Activated CD4-positive, alpha-beta T cell treated with anti-CD3 and anti-CD28 coated beads, Interleukin-2, amount 50 U/mL, for 48 hours (primary cell): ENCODE measurements around the gene ANKIB1.
A peak's percentile ranks its signal among the peaks of the same experiment; 100 is the strongest.
"Not testable (repeated sequence)": the region's sequence is repeated elsewhere in the genome, so short reads cannot be mapped to it uniquely, and the experiment has no call there.

Experiments
- DNase-seq, 2 experiments: peaks; one replicate each; pipeline ENCODE4 v3.0.0-alpha.2; 2020

Gene ANKIB1

GRCh38 chr7:92245487-92246359, at the start of gene ANKIB1, which contains the start of gene KRIT1:
ANKIB1 (plus strand) TSS chr7:92245974; CDS start chr7:92294979, 49,005 bp downstream.
KRIT1 (minus strand) TSS chr7:92245914; CDS start chr7:92242135, 3,779 bp downstream.
- DNase-seq, result peak; percentile 87 to 89

- no peak for DNase-seq
These were observed 45.0 kb upstream of the ANKIB1 start for GRCh38 chr7:92200791-92201190.

- no peak for DNase-seq
These were observed 39.8 kb upstream of the ANKIB1 start for GRCh38 chr7:92205987-92206386.

- no peak for DNase-seq
These were observed 39.1 kb upstream of the ANKIB1 start for GRCh38 chr7:92206672-92207071.

GRCh38 chr7:92221766-92222165, 24.0 kb upstream of the ANKIB1 start:
- DNase-seq, result no peak

- no peak for DNase-seq
These were observed 18.8 kb upstream of the ANKIB1 start for GRCh38 chr7:92226981-92227380.

- DNase-seq, result no peak
These were observed 17.7 kb upstream of the ANKIB1 start for GRCh38 chr7:92228100-92228499.

GRCh38 chr7:92228742-92229141, 17.0 kb upstream of the ANKIB1 start:
- no peak for DNase-seq

- DNase-seq, result no peak
These were observed 15.2 kb upstream of the ANKIB1 start for GRCh38 chr7:92230547-92230946.

- DNase-seq, result no peak
These were observed 2.8 kb upstream of the ANKIB1 start for GRCh38 chr7:92242972-92243371.

GRCh38 chr7:92244808-92245486, 827 bp upstream of the ANKIB1 start:
- DNase-seq, result no peak

GRCh38 chr7:92246360-92247101, 757 bp downstream of the ANKIB1 start:
- peak; percentile 21 to 35 for DNase-seq

GRCh38 chr7:92250603-92251002, 4.8 kb downstream of the ANKIB1 start:
- DNase-seq, result no peak

- no peak for DNase-seq
These were observed 5.4 kb downstream of the ANKIB1 start for GRCh38 chr7:92251181-92251580.

GRCh38 chr7:92253251-92253650, 7.5 kb downstream of the ANKIB1 start:
- DNase-seq, result no peak

- not testable (repeated sequence) for DNase-seq
These were observed 9.0 kb downstream of the ANKIB1 start for GRCh38 chr7:92254800-92255199.

- no peak for DNase-seq
These were observed 9.5 kb downstream of the ANKIB1 start for GRCh38 chr7:92255308-92255707.

- DNase-seq, result no peak
These were observed 13.3 kb downstream of the ANKIB1 start for GRCh38 chr7:92259062-92259461.

GRCh38 chr7:92259610-92260247, 14.0 kb downstream of the ANKIB1 start:
- DNase-seq, result no peak

GRCh38 chr7:92260248-92260781, 14.5 kb downstream of the ANKIB1 start:
- no peak for DNase-seq

GRCh38 chr7:92266415-92267241, 20.9 kb downstream of the ANKIB1 start:
- DNase-seq, result no peak

GRCh38 chr7:92268921-92269320, 23.1 kb downstream of the ANKIB1 start:
- DNase-seq, result no peak
